HG03457 (cell line): ENCODE measurements around the gene NEGR1.

Experiments used
- ATAC-seq: cut with Tn5 transposase; IDR thresholded peaks from one replicate; pipeline ENCODE4 v1.9.1; 2021; ENCODE audit warnings: moderate number of reproducible peaks; ENCODE audit not compliant: unreplicated experiment

The NEGR1 gene

GRCh38 chr1:71649608-71650007, 632.7 kb downstream of the NEGR1 start:
- ATAC-seq = no peak

GRCh38 chr1:71647513-71648300, 634.6 kb downstream of the NEGR1 start:
- ATAC-seq = no peak

GRCh38 chr1:71645015-71645414, 637.3 kb downstream of the NEGR1 start:
- ATAC-seq = no peak

GRCh38 chr1:71641903-71642302, 640.4 kb downstream of the NEGR1 start:
- ATAC-seq = no peak

GRCh38 chr1:71640998-71641397, 641.3 kb downstream of the NEGR1 start:
- ATAC-seq = no peak

GRCh38 chr1:71640116-71640515, 642.2 kb downstream of the NEGR1 start:
- no peak for ATAC-seq

- no peak for ATAC-seq
These were observed 644.1 kb downstream of the NEGR1 start for GRCh38 chr1:71638081-71638766.

GRCh38 chr1:71635568-71635967, 646.8 kb downstream of the NEGR1 start:
- no peak for ATAC-seq

GRCh38 chr1:71634159-71634558, 648.2 kb downstream of the NEGR1 start:
- no peak for ATAC-seq

GRCh38 chr1:71630073-71630472, 652.3 kb downstream of the NEGR1 start:
- no peak for ATAC-seq

GRCh38 chr1:71625004-71625403, 657.3 kb downstream of the NEGR1 start:
- ATAC-seq = no peak

- no peak for ATAC-seq
These were observed 658.5 kb downstream of the NEGR1 start for GRCh38 chr1:71623888-71624287.

- ATAC-seq = no peak
These were observed 660.6 kb downstream of the NEGR1 start for GRCh38 chr1:71621785-71622184.

- ATAC-seq = no peak
These were observed 663.4 kb downstream of the NEGR1 start for GRCh38 chr1:71618766-71619530.

- no peak for ATAC-seq
These were observed 664.1 kb downstream of the NEGR1 start for GRCh38 chr1:71618191-71618590.

- no peak for ATAC-seq
These were observed 671.9 kb downstream of the NEGR1 start for GRCh38 chr1:71610476-71610875.

GRCh38 chr1:71603044-71603776, 679.1 kb downstream of the NEGR1 start:
- ATAC-seq = no peak

GRCh38 chr1:71600023-71600422, 682.3 kb downstream of the NEGR1 start:
- ATAC-seq = no peak

GRCh38 chr1:71599306-71599705, 683.0 kb downstream of the NEGR1 start:
- no peak for ATAC-seq

GRCh38 chr1:71593523-71593922, 688.8 kb downstream of the NEGR1 start:
- no peak for ATAC-seq

- ATAC-seq = no peak
These were observed 689.6 kb downstream of the NEGR1 start for GRCh38 chr1:71592646-71593274.
